ENCODE results near the gene SEMA4B. TPM values are rescaled to one million over a fixed set of nuclear protein-coding genes. Genes with fewer than 3 reads are reported as not detected.

Gene SEMA4B
- polyA plus RNA-seq, 1 donor (not counting 4 experiments of a cell fraction or from before 2014, with no cell fraction given) = 58.7 TPM

DNA sequence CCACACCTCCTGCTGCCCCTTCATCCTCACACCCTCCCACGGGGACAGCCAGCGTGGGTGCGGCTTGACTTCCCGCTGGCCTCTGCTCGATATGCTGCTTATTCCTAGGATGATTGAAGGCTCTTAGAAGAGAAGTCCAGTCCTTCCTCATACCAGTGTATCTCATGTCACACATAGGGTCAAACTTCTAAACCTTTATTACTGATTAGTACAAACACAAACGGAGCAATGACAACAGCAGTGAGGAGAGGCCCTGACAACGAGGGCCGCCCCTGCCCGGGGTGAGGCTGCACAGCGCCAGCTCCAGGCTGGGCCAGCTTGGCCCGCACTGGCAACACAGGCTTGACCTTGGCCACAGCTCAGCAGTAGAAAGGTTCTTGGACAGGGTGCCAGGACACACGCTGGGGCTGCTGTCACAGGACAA is 29.0 kb downstream of the SEMA4B start:
- Histone ChIP-seq H3K27me3 (ENCODE audit: control insufficient read depth, extremely low read depth, insufficient read depth, low read length) (no peaks in the 10 kb centered on the region), H4K20me1 (ENCODE audit: control insufficient read depth, extremely low read depth, insufficient read depth, low read length) (peaks cover 3% of the 10 kb centered on the region), H3K4me2 (ENCODE audit: control insufficient read depth, extremely low read depth, insufficient read depth, low read depth, low read length) (no peak overlapping the region), H3K79me2 (ENCODE audit: control insufficient read depth, insufficient read depth, low read length) (peaks cover 16% of the 10 kb centered on the region), H3K4me1 (ENCODE audit: control insufficient read depth, extremely low read depth, insufficient read depth, low read length) (peaks cover 25% of the 10 kb centered on the region), H3K9ac (ENCODE audit: control insufficient read depth, extremely low read depth, insufficient read depth, low read length) (no peak overlapping the region), H3K36me3 (ENCODE audit: control insufficient read depth in 2 of 2, extremely low read depth in 1 of 2, insufficient read depth in 2 of 2, low read length in 2 of 2) (peaks cover 31 to 49% of the 10 kb centered on the region in 2 experiments), H3K27ac (ENCODE audit: control insufficient read depth, insufficient read depth, low read length) (no peak overlapping the region), H3K4me3 (ENCODE audit: control insufficient read depth in 2 of 3, extremely low read depth in 1 of 3, insufficient read depth in 2 of 3, low read depth in 1 of 3, low read length in 3 of 3) (no peak overlapping the region), H3K9me3 (ENCODE audit: control insufficient read depth, low read depth, low read length) (no peaks in the 10 kb centered on the region), H3K9me1 (ENCODE audit: control insufficient read depth, extremely low read depth, insufficient read depth, low read length) (peaks cover 2% of the 10 kb centered on the region), H2AFZ (ENCODE audit: control insufficient read depth, low read length) (no peak overlapping the region)
- FAIRE-seq (no peak), DNase-seq (ENCODE audit: low read depth, low spot score) (no peak)
- no peak for TF ChIP-seq EZH2 (IDR thresholded peaks at IDR 0.05; ENCODE audit: low read length)
- TF ChIP-seq, protein P1, sequence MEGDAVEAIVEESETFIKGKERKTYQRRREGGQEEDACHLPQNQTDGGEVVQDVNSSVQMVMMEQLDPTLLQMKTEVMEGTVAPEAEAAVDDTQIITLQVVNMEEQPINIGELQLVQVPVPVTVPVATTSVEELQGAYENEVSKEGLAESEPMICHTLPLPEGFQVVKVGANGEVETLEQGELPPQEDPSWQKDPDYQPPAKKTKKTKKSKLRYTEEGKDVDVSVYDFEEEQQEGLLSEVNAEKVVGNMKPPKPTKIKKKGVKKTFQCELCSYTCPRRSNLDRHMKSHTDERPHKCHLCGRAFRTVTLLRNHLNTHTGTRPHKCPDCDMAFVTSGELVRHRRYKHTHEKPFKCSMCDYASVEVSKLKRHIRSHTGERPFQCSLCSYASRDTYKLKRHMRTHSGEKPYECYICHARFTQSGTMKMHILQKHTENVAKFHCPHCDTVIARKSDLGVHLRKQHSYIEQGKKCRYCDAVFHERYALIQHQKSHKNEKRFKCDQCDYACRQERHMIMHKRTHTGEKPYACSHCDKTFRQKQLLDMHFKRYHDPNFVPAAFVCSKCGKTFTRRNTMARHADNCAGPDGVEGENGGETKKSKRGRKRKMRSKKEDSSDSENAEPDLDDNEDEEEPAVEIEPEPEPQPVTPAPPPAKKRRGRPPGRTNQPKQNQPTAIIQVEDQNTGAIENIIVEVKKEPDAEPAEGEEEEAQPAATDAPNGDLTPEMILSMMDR (optimal IDR thresholded peaks at IDR 0.05 in 1 of 3, IDR thresholded peaks at IDR 0.05 in 1 of 3, conservative IDR thresholded peaks at IDR 0.05 in 1 of 3; ENCODE audit: extremely low read depth in 1 of 3, insufficient read depth in 2 of 3, low read length in 3 of 3) = no peak
- dilution Hi-C loops (cut with MboI; ENCODE audit: extremely low pct_ligation_motif_present, low sequenced_read_pairs) = no loop called here

DNA sequence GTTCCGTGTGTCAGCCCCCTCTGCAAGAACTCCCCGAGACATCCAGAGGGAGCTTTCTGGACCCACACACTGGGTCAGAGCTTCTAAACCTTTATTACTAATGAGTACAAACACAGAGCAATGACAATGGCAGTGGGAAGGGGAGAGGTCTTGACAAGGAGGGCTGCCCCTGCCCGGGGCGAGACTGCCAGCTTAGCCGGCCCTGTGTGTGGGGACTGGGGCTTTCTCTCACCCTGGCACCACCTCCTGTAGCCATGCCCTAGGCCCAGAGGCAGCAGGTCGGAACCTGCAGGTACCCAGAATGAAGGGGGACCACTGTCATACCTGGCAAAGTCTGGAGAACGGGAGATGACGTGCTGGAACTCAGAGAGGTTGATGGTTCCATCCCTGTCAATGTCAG is 29.5 kb downstream of the SEMA4B start:
- peaks cover 2% of the 10 kb centered on the region for H3K9me1 ChIP-seq (ENCODE audit: control insufficient read depth, extremely low read depth, insufficient read depth, low read length)
- H3K4me2 ChIP-seq (ENCODE audit: control insufficient read depth, extremely low read depth, insufficient read depth, low read depth, low read length) = peak overlapping the region; percentile 10
- no peaks in the 10 kb centered on the region for H3K9me3 ChIP-seq (ENCODE audit: control insufficient read depth, low read depth, low read length)
- no peak overlapping the region for H3K27ac ChIP-seq (ENCODE audit: control insufficient read depth, insufficient read depth, low read length)
- H4K20me1 ChIP-seq (ENCODE audit: control insufficient read depth, extremely low read depth, insufficient read depth, low read length) = peaks cover 3% of the 10 kb centered on the region
- no peak overlapping the region for H3K4me3 ChIP-seq (ENCODE audit: control insufficient read depth in 2 of 3, extremely low read depth in 1 of 3, insufficient read depth in 2 of 3, low read depth in 1 of 3, low read length in 3 of 3)
- dilution Hi-C loops (cut with MboI; ENCODE audit: extremely low pct_ligation_motif_present, low sequenced_read_pairs) = no loop called here
- peaks cover 25% of the 10 kb centered on the region for H3K4me1 ChIP-seq (ENCODE audit: control insufficient read depth, extremely low read depth, insufficient read depth, low read length)
- no peaks in the 10 kb centered on the region for H3K27me3 ChIP-seq (ENCODE audit: control insufficient read depth, extremely low read depth, insufficient read depth, low read length)
- H2AFZ ChIP-seq (ENCODE audit: control insufficient read depth, low read length) = no peak overlapping the region
- H3K36me3 ChIP-seq (ENCODE audit: control insufficient read depth in 2 of 2, extremely low read depth in 1 of 2, insufficient read depth in 2 of 2, low read length in 2 of 2) = peaks cover 25 to 44% of the 10 kb centered on the region in 2 experiments
- no peak for FAIRE-seq
- TF ChIP-seq, protein P1 (optimal IDR thresholded peaks at IDR 0.05 in 1 of 3, IDR thresholded peaks at IDR 0.05 in 1 of 3, conservative IDR thresholded peaks at IDR 0.05 in 1 of 3; ENCODE audit: extremely low read depth in 1 of 3, insufficient read depth in 2 of 3, low read length in 3 of 3) = no peak
- peaks cover 16% of the 10 kb centered on the region for H3K79me2 ChIP-seq (ENCODE audit: control insufficient read depth, insufficient read depth, low read length)
- no peak overlapping the region for H3K9ac ChIP-seq (ENCODE audit: control insufficient read depth, extremely low read depth, insufficient read depth, low read length)
- no peak for DNase-seq (ENCODE audit: low read depth, low spot score)

Measured in keratinocyte (primary cell).